Right lobe of liver (tissue), 6 donors: Measurements from ENCODE around the gene SPAG16. TPM values are rescaled to one million over a fixed set of nuclear protein-coding genes. Genes with fewer than 3 reads are reported as not detected.

Experiments used
- ATAC-seq, 4 donors: fragments of 200-7000 bp; cut with Tn5 transposase; one replicate each; pipeline ENCODE4 v1.9.1; 2020; ENCODE audit warnings: mild to moderate bottlenecking in 4 of 4, moderate library complexity in 4 of 4
- DNase-seq, 3 donors: peaks; one replicate each; pipeline ENCODE4 v3.0.0-alpha.2; 2020
- H3K27ac ChIP-seq, 3 donors: fragments of 200-600 bp; one replicate each; pipeline ENCODE4 v1.8.0; 2022
- H3K27me3 ChIP-seq, 2 donors: fragments of 200-600 bp; one replicate each; pipeline ENCODE4 v1.8.0; 2022
- H3K36me3 ChIP-seq, 4 donors: fragments of 200-600 bp; sonication (generic) in 1 of 4; one replicate each; pipeline versions ENCODE4 v1.5.1 to v1.8.0; 2017 to 2022; ENCODE audit warnings: control low read depth in 1 of 4
- H3K4me1 ChIP-seq, 4 donors: fragments of 200-600 bp; sonication (generic) in 1 of 4; one replicate each; pipeline versions ENCODE4 v1.5.1 to v1.8.0; 2017 to 2022; ENCODE audit warnings: control low read depth in 1 of 4
- H3K4me3 ChIP-seq, 3 donors: fragments of 200-600 bp; one replicate each; pipeline ENCODE4 v1.8.0; 2022
- H3K9me3 ChIP-seq, 4 donors: fragments of 200-600 bp; sonication (generic) in 1 of 4; one replicate each; pipeline versions ENCODE4 v1.5.1 to v1.8.0; 2017 to 2022; ENCODE audit warnings: control low read depth in 1 of 4
- CTCF ChIP-seq, 4 donors: fragments of 200-600 bp in 3 of 4; fragments of 450-650 bp in 1 of 4; IDR thresholded peaks; one replicate each; pipeline versions ENCODE4 v1.5.1 to v1.8.0; 2016 to 2022; ENCODE audit warnings: antibody characterized with exemption in 4 of 4, mild to moderate bottlenecking in 2 of 4
- POLR2A ChIP-seq: fragments of 450-650 bp; IDR thresholded peaks from one replicate; pipeline ENCODE4 v1.6.1; 2017; ENCODE audit warnings: antibody characterized with exemption, mild to moderate bottlenecking
- WGBS: methylation state at CpG from one replicate; pipeline ENCODE4 v1.1.6; 2018; ENCODE audit warnings: low coverage, low lambda C conversion rate; ENCODE audit not compliant: insufficient coverage; ENCODE audit errors: missing lambda C conversion rate; 5-methylcytosine and 5-hydroxymethylcytosine counted together
- intact Hi-C, 2 donors: fragments of 100-400 bp; cut with DNase I; formaldehyde crosslinking; loops; one replicate each; pipeline versions ENCODE4 v1.11.2 to v1.14.1; 2022
- long read RNA-seq: library from polyadenylated mRNA; unstranded; transcript quantifications from one replicate; pipeline ENCODE4 v2.0.0, GENCODE V29; 2019
- total RNA-seq, 6 experiments: library from RNA; depleted of rRNA in 2 of 6; stranded (reverse); fragments of >200 nt in 2 of 6; fragmentation: NEBNext Ultra II Directional in 3 of 6; extraction: Animal tissue kit (Norgen Biotek cat#: 25700) in 3 of 6; gene quantifications; one replicate each; pipeline versions ENCODE4 v1.1.0 to v1.2.4, GENCODE V29; 2016 to 2023
- donor health status: DM: no; HTN: yes; CAD: no.
- donor health status: DM: no; HTN: no; CAD: no.
- donor health status: DM: no; HTN: no; CAD: no.
- donor health status: DM: no; HTN: yes; CAD: no.
- donor health status: DM: no; HTN: yes; CAD: no.

SPAG16 gene
- total RNA-seq = 10 to 100 TPM in 1 of 6 experiments, 1 to 10 TPM in 5; 7.2 to 15.3 (median 9.0) TPM
- long read RNA-seq = 0 reads

GRCh38 chr2:213284105-213285090 is at the start of gene SPAG16:
SPAG16 (plus strand) TSS chr2:213284464.
- intact Hi-C loops = no loop called here
- Histone ChIP-seq H3K36me3 (no peaks in the 10 kb centered on the region), H3K9me3 (no peaks in the 10 kb centered on the region), H3K4me1 (peaks cover 0 to 8% (median 0%) of the 10 kb centered on the region in 4 donors), H3K27me3 (no peaks in the 10 kb centered on the region), H3K27ac (peak within 1 kb of the TSS; percentile 37 to 48 (median 47)), H3K4me3 (peak within 1 kb of the TSS; percentile 74 to 86 (median 85))
- ATAC-seq (peak; percentile 99 to 100 (median 99)), DNase-seq (peak; percentile 97 to 99 (median 98))
- WGBS = 6% methylated on average over 9 of the region's 59 CpGs
- no peak for TF ChIP-seq CTCF (IDR thresholded peaks at IDR 0.05)
- TF ChIP-seq POLR2A = peak; percentile 24

GRCh38 chr2:213234641-213235040 is 49.6 kb upstream of the SPAG16 start:
- WGBS = 100% methylated on average over 1 of the region's 1 CpG
- Histone ChIP-seq H3K4me1 (peaks cover 0 to 14% (median 3%) of the 10 kb centered on the region in 4 donors), H3K27me3 (no peaks in the 10 kb centered on the region), H3K27ac (no peak overlapping the region), H3K36me3 (no peaks in the 10 kb centered on the region), H3K9me3 (no peaks in the 10 kb centered on the region), H3K4me3 (no peak overlapping the region)
- no peak for TF ChIP-seq CTCF (IDR thresholded peaks at IDR 0.05)
- no peak for TF ChIP-seq POLR2A
- intact Hi-C loops = no loop called here
- ATAC-seq (no peak), DNase-seq (no peak)

- 77% methylated on average over 1 of the region's 1 CpG for WGBS
- Histone ChIP-seq H3K4me3 (no peak overlapping the region), H3K27me3 (no peaks in the 10 kb centered on the region), H3K4me1 (peaks cover 0 to 14% (median 3%) of the 10 kb centered on the region in 4 donors), H3K36me3 (no peaks in the 10 kb centered on the region), H3K27ac (no peak overlapping the region), H3K9me3 (no peaks in the 10 kb centered on the region)
- ATAC-seq (no peak), DNase-seq (no peak)
- intact Hi-C loops = no loop called here
- no peak for TF ChIP-seq CTCF (IDR thresholded peaks at IDR 0.05)
- no peak for TF ChIP-seq POLR2A
Observed at GRCh38 chr2:213235741-213236140, 48.5 kb upstream of the SPAG16 start.

- H3K9me3 ChIP-seq = no peaks in the 10 kb centered on the region
- 85% methylated on average over 1 of the region's 1 CpG for WGBS
- H3K4me3 ChIP-seq = no peak overlapping the region
- peaks cover 0 to 14% (median 3%) of the 10 kb centered on the region in 4 donors for H3K4me1 ChIP-seq
- no peaks in the 10 kb centered on the region for H3K36me3 ChIP-seq
- intact Hi-C loops = no loop called here
- H3K27me3 ChIP-seq = no peaks in the 10 kb centered on the region
- no peak overlapping the region for H3K27ac ChIP-seq
- ATAC-seq (no peak), DNase-seq (no peak)
- TF ChIP-seq POLR2A (no peak), CTCF (IDR thresholded peaks at IDR 0.05) (no peak)
Observed at GRCh38 chr2:213237251-213237650, 47.0 kb upstream of the SPAG16 start.
